KOPT-K1 (cell line): ENCODE results near the gene AFAP1.

Experiments used
- H3K27ac ChIP-seq: fragments of 200-600 bp; sonication (generic); 2 replicates; pipeline ENCODE4 v1.5.1; 2016; ENCODE audit warnings: antibody characterized with exemption, mild to moderate bottlenecking, low read depth, low read length; ENCODE audit not compliant: poor library complexity, severe bottlenecking
- H3K36me3 ChIP-seq: fragments of 200-600 bp; sonication (generic); 2 replicates; pipeline ENCODE4 v1.5.1; 2017; ENCODE audit warnings: antibody characterized with exemption, mild to moderate bottlenecking, low read length, moderate library complexity; ENCODE audit not compliant: insufficient read depth
- H3K9me3 ChIP-seq: fragments of 200-600 bp; sonication (generic); 2 replicates; pipeline ENCODE4 v1.5.1; 2017; ENCODE audit warnings: antibody characterized with exemption, low read length, mild to moderate bottlenecking; ENCODE audit not compliant: insufficient read depth, poor library complexity, severe bottlenecking

Gene AFAP1

DNA sequence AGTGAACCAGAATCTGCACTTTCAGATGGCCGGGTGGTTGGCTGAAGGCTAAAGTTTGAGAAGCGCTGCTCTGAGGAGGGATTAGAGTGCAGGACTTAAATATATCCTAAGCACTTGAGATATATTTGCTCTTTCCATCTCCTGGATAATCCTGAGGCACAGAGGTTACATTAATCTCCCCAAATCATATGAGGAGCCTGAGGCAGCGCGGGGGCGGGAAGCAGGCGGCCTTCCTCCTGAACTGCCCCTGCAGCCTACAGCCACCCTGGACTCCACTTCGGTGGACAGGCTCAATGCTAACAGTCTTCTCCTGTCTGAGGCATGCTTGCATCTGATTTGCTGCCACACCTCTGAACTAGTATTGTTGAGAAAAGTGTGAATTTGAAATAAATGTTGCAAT is 72.5 kb downstream of the AFAP1 start:
- Histone ChIP-seq H3K36me3 (no peaks in the 10 kb centered on the region), H3K9me3 (no peaks in the 10 kb centered on the region), H3K27ac (no peak overlapping the region)

DNA sequence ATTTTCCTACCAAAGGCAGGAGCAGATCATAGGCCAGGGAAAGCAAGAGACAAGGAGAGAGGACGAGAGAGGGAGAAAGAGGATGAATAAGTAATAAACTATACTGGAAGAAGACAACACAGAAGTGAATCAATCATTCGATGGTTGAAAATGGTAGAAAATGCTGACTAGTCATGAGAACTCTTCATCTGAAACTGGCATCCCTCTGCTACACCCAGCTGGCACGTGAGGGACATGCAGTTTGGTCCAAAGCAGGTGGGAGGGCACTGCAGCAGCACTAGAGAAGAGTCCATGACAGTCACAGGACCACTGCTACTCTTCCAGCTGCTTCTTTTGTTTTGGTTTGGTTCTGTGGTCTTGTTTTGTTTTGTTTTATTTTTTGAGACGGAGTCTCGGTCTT is 74.1 kb downstream of the AFAP1 start:
- Histone ChIP-seq H3K36me3 (no peaks in the 10 kb centered on the region), H3K9me3 (no peaks in the 10 kb centered on the region), H3K27ac (no peak overlapping the region)

DNA sequence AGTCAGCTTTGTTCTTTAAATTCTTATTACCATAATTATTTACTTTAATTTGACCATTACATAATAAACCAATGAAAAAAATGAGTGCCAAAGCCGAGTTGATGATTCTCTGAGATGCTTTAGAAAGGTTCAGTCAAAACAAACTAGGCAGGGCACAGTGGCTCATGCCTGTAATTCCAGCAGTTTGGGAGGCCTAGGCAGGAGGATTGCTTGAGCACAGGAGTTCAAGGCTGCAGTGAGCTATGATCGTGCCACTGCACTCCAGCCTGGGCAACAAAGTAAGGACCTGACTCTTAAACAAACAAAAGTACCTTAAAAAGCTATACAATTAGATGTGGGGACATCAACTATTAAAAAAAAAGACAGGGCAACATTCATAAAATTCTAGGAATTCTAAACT is 75.0 kb downstream of the AFAP1 start:
- Histone ChIP-seq H3K27ac (no peak overlapping the region), H3K9me3 (no peaks in the 10 kb centered on the region), H3K36me3 (no peaks in the 10 kb centered on the region)

DNA sequence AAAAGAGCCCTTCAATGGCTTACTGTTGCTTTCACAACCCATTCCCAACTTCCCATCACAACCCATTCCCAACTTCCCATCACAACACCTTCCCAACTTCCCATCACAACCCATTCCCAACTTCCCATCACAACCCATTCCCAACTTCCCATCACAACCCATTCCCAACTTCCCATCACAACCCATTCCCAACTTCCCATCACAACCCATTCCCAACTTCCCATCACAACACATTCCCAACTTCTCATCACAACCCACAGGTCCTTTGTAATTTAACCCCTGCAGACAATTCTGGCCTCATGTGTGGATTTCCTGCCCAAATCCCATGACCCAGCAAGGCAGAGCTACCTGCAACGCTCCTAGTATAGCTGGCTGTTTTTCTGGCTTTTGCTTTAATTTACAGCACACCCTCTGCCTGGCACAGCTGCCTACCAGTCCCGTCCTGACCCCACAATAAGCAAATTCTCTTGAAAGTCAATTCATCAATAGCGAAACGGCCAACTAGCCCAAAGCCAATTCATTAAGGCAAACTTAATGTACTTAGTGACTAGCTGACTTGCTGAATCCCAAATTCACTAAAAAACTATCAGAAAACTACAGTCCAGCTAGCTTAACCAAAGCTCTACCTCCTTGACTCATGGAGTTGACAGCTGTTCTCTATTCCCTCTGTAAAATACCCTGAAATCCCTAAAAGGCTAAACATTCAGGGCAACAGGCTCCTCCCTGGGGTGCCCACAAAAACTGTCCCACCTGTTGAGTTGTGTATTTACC is 75.6 kb downstream of the AFAP1 start:
- H3K27ac ChIP-seq, result no peak overlapping the region

DNA sequence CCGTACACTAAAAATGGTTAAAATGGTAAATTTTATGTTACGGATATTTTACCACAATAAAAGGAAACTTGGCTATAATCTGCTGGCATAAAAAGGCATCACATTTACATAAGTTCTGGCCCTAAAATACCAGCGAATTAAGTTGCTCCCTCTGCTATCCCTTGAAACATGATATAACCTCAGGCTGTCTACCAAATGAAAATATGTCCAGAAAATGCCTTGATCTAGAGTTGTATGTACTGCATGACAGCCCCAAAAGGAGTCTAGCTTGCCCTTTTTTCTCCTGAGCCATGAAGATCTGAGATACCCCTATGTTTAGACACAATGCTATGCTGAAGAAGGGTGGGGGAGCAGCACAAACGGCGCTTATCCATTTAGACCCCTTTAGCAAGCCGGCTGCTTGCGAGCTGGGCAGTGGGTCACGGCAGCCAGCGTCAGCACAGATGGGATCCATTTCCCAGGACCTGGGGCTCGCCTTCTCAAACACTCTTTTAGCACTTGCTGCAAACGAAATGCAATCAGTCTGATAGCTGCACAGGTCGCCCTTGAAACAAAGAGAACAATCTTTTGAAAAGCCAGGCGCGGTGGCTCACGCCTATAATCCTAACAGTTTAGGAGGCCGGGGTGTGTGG is 77.0 kb downstream of the AFAP1 start:
- no peak overlapping the region for H3K27ac ChIP-seq
- H3K36me3 ChIP-seq, result no peaks in the 10 kb centered on the region
- no peaks in the 10 kb centered on the region for H3K9me3 ChIP-seq

More for the DNA sequence above, 75.6 kb downstream of the AFAP1 start:
- H3K36me3 ChIP-seq, result no peaks in the 10 kb centered on the region
- no peaks in the 10 kb centered on the region for H3K9me3 ChIP-seq

DNA sequence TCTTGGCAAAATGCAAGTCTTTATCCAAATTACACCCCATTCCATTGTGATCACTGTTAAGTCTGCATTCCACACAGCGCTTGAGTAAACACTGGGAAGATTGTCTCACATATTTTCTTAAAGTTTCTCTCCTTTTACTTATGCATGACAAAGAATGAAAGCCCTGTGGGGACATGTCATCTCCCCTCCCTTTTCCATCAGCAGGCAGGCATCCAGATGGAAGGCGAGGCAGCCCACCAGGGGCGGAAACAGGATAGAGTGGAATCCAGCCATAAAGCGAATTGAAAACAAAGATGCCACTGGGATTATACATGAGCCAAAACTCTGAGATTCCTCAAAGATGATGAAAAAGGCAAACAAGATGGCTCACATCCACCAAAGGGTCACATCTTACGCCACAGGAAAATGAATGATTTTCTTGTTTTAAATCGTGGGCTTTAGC is 78.2 kb downstream of the AFAP1 start:
- H3K9me3 ChIP-seq, result no peaks in the 10 kb centered on the region
- no peak overlapping the region for H3K27ac ChIP-seq
- H3K36me3 ChIP-seq, result no peaks in the 10 kb centered on the region

DNA sequence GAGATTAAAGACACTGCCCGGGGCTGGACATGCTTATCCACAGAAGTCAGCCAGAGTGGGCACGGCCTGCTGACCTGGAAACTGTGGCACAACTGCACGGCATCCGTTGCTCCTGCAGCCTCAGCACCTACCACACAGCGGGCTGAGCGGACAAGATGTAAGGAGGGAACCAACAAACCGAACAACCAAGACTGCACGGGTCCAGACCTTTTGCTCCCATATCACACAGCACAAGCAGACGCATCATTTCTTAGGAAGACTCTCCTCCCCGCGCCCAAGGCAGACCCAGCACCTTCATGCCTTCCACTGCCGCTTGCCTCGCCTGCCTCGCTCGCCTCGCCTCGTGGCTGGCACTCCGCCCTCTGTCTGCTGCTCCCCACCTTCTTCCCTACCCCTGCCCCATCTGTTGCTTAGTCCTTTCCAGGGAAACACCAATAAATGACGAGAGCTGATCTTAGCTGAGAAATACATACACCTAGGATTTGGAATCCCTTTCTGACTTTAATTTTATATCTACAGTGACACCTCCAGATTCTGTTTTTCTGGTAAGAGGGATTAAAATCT is 79.0 kb downstream of the AFAP1 start:
- H3K9me3 ChIP-seq, result no peaks in the 10 kb centered on the region
- H3K27ac ChIP-seq, result no peak overlapping the region
- H3K36me3 ChIP-seq, result no peaks in the 10 kb centered on the region

DNA sequence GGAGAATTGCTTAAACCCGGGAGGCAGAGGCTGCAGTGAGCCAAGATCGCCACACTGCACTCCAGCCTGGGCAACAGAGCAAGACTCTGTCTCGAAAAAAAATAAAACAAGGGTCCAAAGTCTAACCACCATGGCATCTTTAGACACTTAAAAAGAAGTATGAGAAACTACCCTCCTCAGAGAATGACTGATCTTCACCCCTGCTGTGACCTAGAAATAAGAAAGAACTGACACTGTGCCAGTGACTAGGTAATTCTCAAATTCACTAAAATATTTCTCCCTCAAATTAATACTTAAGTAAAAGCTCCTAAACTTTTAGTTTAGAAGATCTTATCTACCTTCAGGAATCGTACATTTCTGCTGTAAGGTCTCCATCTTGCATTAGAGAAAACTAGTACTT is 80.3 kb downstream of the AFAP1 start:
- Histone ChIP-seq H3K9me3 (no peaks in the 10 kb centered on the region), H3K36me3 (no peaks in the 10 kb centered on the region), H3K27ac (no peak overlapping the region)

DNA sequence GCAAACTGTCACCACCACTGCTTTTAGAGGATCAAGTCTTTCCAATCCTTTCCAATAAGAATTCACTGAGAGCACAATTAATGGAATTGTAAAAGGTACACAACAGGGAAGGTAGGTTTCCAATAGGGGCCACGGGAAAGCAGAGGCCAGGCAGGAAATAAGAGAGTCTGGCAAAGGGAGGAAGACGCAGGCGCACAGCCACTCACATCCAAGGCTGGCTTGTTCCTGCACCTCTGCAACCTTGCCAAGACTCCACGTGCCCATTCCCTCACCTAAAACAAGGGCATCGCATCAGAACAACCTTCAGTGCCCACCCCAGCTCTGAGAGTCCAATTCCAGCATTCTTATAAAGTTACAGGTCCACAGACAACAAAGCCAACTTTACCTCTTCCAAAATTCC is 81.2 kb downstream of the AFAP1 start:
- H3K36me3 ChIP-seq, result no peaks in the 10 kb centered on the region
- no peaks in the 10 kb centered on the region for H3K9me3 ChIP-seq
- no peak overlapping the region for H3K27ac ChIP-seq

DNA sequence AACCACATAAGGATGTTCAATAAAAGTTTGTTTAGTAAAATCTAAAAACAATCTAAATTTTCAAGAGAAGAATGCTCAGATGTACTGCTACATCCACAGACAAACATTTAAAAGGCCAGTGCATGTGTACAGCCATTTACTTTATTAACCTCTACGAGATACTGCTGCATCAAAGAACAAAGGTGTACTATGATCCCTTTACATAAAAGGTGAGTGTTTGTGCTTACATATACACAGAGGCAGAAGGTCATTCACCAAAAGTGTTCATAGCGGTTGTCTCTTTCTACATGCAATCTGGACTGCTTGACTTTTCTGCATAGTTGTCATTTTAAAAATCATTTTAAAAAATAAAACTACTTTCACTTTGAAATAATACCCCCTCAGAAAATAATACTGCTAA is 81.7 kb downstream of the AFAP1 start:
- Histone ChIP-seq H3K27ac (no peak overlapping the region), H3K36me3 (no peaks in the 10 kb centered on the region), H3K9me3 (no peaks in the 10 kb centered on the region)

DNA sequence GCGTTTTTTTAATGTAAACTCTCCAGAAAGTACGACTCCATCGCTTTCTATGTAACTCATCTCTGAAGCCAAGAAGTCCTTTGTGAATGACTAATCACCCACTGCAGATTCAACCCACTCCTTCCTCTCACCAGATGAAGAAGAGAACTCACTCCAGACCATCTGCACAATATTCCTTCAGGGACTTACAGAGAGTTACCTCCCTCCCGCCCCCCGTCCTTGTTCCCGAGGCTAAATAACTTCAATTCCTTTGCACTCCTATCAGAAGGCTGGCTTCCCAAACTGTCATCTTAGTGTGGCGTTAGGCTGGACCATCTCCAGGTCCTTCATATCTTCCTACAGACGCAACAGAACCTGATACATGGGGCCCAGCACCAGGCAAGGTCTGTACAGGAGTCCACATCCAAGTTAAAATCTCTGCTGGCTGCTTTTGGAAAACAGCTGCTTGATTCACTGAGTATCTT is 82.4 kb downstream of the AFAP1 start:
- no peaks in the 10 kb centered on the region for H3K36me3 ChIP-seq
- no peak overlapping the region for H3K27ac ChIP-seq
- no peaks in the 10 kb centered on the region for H3K9me3 ChIP-seq

DNA sequence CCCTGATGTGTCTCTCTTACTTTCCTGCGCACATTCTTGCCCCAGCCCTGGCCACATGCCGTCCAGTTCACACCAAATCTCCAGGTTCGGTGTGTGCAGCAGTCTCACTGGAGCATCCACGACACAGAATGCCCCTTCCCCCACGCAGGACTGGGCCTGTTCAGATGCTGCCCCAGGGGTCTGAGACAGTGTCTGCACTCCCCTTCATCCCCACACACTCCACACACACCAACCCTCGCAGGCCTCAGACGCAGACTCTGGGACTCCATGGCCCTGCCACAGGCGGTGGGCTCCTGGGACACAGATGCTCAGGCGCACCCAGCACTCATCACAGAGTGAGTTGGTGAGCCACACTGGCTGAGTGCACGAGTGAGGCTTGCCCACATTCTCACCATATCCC is 83.9 kb downstream of the AFAP1 start:
- no peaks in the 10 kb centered on the region for H3K9me3 ChIP-seq
- H3K27ac ChIP-seq, result no peak overlapping the region
- H3K36me3 ChIP-seq, result no peaks in the 10 kb centered on the region

DNA sequence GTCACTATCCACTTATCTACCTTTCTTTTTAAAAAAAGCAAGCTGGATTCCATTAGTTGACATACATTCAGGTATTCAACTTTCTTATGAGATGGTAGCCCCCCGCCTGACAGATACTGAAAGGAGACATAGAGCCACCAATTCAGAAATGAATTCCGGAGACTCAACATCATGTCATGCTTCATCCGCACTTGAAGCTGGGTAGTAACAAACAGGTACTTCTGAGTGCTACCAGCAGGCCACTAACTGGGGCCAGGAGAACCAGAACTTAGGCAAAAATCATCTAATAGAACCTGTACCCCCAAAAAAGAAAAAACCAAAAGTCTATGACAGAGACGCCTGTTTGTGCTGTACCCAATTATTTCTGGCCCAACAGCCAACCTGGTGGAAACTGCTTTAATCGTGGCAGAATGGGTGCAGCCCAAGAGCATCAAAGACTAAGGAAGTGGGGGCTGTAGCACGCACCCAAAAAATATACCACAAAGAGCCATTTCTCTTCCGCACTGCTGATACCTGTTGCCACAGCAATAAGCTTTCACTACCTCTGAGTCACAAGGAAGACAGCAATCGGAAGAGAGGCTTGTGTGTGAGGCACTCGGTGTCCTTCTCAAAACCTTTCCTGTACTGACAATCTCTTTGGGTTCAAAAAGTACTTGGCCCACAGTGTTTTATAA is 84.8 kb downstream of the AFAP1 start:
- Histone ChIP-seq H3K36me3 (no peaks in the 10 kb centered on the region), H3K9me3 (no peaks in the 10 kb centered on the region), H3K27ac (no peak overlapping the region)

DNA sequence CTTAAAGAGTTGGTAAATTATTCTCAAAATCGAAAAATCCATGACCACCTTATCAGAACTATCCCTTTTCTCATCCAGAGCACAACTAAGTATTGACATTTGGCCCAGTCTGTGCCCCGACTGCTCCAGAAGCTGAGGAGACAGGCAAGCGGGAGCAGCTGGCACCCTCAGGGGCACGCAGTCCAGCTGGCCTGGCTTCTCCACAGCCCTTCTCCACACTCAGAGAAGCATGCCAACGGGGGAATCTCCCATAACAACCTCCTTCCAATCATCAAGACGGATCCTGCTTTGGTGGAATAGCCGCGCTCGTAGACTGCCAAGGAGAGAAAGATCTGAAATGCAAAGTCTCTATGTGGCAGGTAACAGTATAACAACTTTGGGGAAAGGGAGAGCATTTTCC is 85.4 kb downstream of the AFAP1 start:
- Histone ChIP-seq H3K36me3 (no peaks in the 10 kb centered on the region), H3K27ac (no peak overlapping the region), H3K9me3 (no peaks in the 10 kb centered on the region)

DNA sequence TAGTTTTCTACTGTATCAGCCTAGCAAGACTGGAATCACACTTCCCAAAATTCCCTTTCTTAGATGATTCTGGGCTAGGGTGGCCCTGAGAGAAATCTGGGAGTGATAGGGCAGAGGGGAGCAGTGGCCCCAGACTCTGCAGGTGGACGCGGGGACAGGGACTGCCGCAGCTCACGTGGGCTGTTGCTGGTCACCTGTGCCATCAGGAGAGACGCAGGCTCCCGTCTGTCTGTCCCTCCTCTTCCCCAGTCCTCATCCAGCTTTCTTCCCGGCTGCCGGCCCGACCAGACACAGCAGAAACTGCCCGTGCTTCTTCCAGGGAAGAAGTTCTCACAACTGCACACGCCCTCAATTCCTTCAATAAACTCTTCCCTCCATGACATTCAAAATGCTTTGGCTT is 86.4 kb downstream of the AFAP1 start:
- no peaks in the 10 kb centered on the region for H3K36me3 ChIP-seq
- no peaks in the 10 kb centered on the region for H3K9me3 ChIP-seq
- no peak overlapping the region for H3K27ac ChIP-seq
